GM23338 (cell line): ENCODE data around the gene TATDN3.
"Not testable (repeated sequence)": the region's sequence is repeated elsewhere in the genome, so short reads cannot be mapped to it uniquely, and the experiment has no call there.

Experiments used
- CREB1 ChIP-seq: fragments of 250-450 bp; sonication (Bioruptor Pico); IDR thresholded peaks from 2 replicates; pipeline ENCODE4 v1.5.0; 2020; ENCODE audit warnings: low read depth, mild to moderate bottlenecking, moderate library complexity
- CTCF ChIP-seq, 2 experiments: fragments of 200-600 bp in 1 of 2; sonication (generic) in 1 of 2; conservative IDR thresholded peaks; 2 replicates each; pipeline versions ENCODE4 v1.5.1 to v1.6.1; 2016 to 2017; ENCODE audit warnings: antibody characterized with exemption in 2 of 2, low read depth in 2 of 2, mild to moderate bottlenecking in 2 of 2, moderate library complexity in 1 of 2
- ETS1 ChIP-seq: IDR thresholded peaks from 2 replicates; pipeline ENCODE4 v1.6.1; 2016; ENCODE audit warnings: antibody characterized with exemption
- EZH2 ChIP-seq: fragments of 200-600 bp; sonication (generic); IDR thresholded peaks from one replicate; pipeline ENCODE4 v1.8.0; 2017; ENCODE audit warnings: antibody characterized with exemption, mild to moderate bottlenecking, low read depth; ENCODE audit not compliant: unreplicated experiment
- EZH2phosphoT487 ChIP-seq: fragments of 200-600 bp; sonication (generic); IDR thresholded peaks from one replicate; pipeline ENCODE4 v1.8.1; 2018; ENCODE audit warnings: antibody characterized with exemption; ENCODE audit not compliant: unreplicated experiment
- JUNB ChIP-seq: IDR thresholded peaks from one replicate; pipeline ENCODE4 v1.6.1; 2016; ENCODE audit warnings: antibody characterized with exemption; ENCODE audit not compliant: unreplicated experiment
- NANOG ChIP-seq: IDR thresholded peaks from 2 replicates; pipeline ENCODE4 v1.6.1; 2016; ENCODE audit warnings: antibody characterized with exemption, borderline replicate concordance
- POLR2AphosphoS5 ChIP-seq: IDR thresholded peaks from 2 replicates; pipeline ENCODE4 v1.6.1; 2016; ENCODE audit warnings: antibody characterized with exemption, low read depth
- REST ChIP-seq: IDR thresholded peaks from one replicate; pipeline ENCODE4 v1.6.1; 2018; ENCODE audit warnings: antibody characterized with exemption; ENCODE audit not compliant: unreplicated experiment
- ZNF114 ChIP-seq: fragments of 250-450 bp; sonication (Bioruptor Pico); IDR thresholded peaks from 2 replicates; pipeline ENCODE4 v1.5.0; 2020; ENCODE audit warnings: mild to moderate bottlenecking, moderate library complexity
- ZNF331 ChIP-seq: fragments of 250-450 bp; sonication (Bioruptor Pico); IDR thresholded peaks from 2 replicates; pipeline ENCODE4 v1.5.0; 2020; ENCODE audit warnings: low read depth, mild to moderate bottlenecking, moderate library complexity
- ZNF462 ChIP-seq: fragments of 250-450 bp; sonication (Bioruptor Pico); IDR thresholded peaks from 2 replicates; pipeline ENCODE4 v1.5.0; 2020; ENCODE audit warnings: mild to moderate bottlenecking, moderate library complexity

- TF ChIP-seq CTCF (conservative IDR thresholded peaks at IDR 0.05; ENCODE audit: low read depth in 2 of 2); POLR2AphosphoS5; NANOG; EZH2phosphoT487; ZNF462 (CRISPR knock-in tag); ZNF331 (CRISPR knock-in tag); ZNF114 (CRISPR knock-in tag); EZH2; REST; ETS1; CREB1 (CRISPR knock-in tag); JUNB: not testable (repeated sequence)
Observed at GRCh38 chr1:212833211-212834207, 41.8 kb downstream of the TATDN3 start.
